Naive B cell (primary cell): Measurements from ENCODE around the gene COL13A1. TPM values are rescaled to one million over a fixed set of nuclear protein-coding genes. Genes with fewer than 3 reads are reported as not detected.
A peak's percentile ranks its signal among the peaks of the same experiment; 100 is the strongest.

ENCODE experiments used
- ATAC-seq, 2 donors: fragments of 150-1000 bp; cut with Tn5 transposase; 2 replicates each; pipeline ENCODE4 v1.10.0; 2021; ENCODE audit warnings: low read depth in 2 of 2, mild to moderate bottlenecking in 2 of 2, moderate library complexity in 2 of 2
- DNase-seq: peaks from one replicate; pipeline ENCODE4 v3.0.0; 2022
- H3K27ac Mint-ChIP-seq, 6 donors: one replicate each; pipeline ENCODE4 v1.8.0; 2020 to 2022; ENCODE audit warnings: mild to moderate bottlenecking in 6 of 6, mixed read lengths in 6 of 6, moderate library complexity in 5 of 6, inconsistent platforms in 2 of 6
- H3K27me3 Mint-ChIP-seq, 3 donors: one replicate each; pipeline ENCODE4 v1.8.0; 2021 to 2022; ENCODE audit warnings: mixed read lengths in 3 of 3, mild to moderate bottlenecking in 1 of 3
- H3K36me3 Mint-ChIP-seq, 2 donors: one replicate each; pipeline ENCODE4 v1.8.0; 2020 to 2022; ENCODE audit warnings: mixed read lengths in 2 of 2, inconsistent platforms in 1 of 2, mild to moderate bottlenecking in 1 of 2
- H3K4me1 Mint-ChIP-seq, 3 donors: one replicate each; pipeline ENCODE4 v1.8.0; 2020 to 2022; ENCODE audit warnings: mixed read lengths in 3 of 3, inconsistent platforms in 1 of 3, mild to moderate bottlenecking in 1 of 3, moderate library complexity in 1 of 3
- H3K4me3 Mint-ChIP-seq, 8 donors: one replicate each; pipeline ENCODE4 v1.8.0; 2020 to 2022; ENCODE audit warnings: mild to moderate bottlenecking in 8 of 8, mixed read lengths in 8 of 8, moderate library complexity in 8 of 8, inconsistent platforms in 2 of 8
- H3K9me3 Mint-ChIP-seq, 7 donors: one replicate each; pipeline ENCODE4 v1.8.0; 2020 to 2022; ENCODE audit warnings: mixed read lengths in 7 of 7, mild to moderate bottlenecking in 5 of 7, inconsistent platforms in 2 of 7, moderate library complexity in 1 of 7
- polyA plus RNA-seq, 6 donors: library from polyadenylated mRNA; unstranded; fragments of 300-500 nt; fragmentation: Illumina TruSeq; gene quantifications; one replicate each; pipeline ENCODE4 v1.2.3, GENCODE V29; 2021; ENCODE audit warnings: low read depth in 6 of 6

COL13A1 gene
- polyA plus RNA-seq, 6 donors from 2014 or later: not detected

DNA sequence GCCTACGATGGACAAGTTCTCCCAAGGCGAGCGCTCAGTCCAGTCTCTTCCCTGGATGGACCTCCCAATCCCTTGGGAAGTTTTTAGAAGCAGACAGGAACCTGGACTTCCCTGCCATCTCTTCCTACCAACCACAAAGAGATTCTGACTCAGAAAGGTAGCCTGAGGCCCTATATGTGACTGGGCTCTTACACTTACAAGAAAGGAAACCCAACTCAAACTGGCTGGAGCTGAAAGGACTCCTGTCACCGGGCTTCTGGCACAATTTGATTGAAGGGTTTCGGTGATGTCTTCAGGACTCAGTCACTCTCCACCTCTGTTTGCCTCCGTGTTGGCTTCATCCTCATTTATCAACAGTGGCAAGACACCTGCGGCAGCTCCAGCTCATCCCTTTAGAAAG lies 3.7 kb upstream of the COL13A1 start:
- no peak overlapping the region for H3K27ac Mint-ChIP-seq
- H3K27me3 Mint-ChIP-seq: peaks cover 23 to 72% (median 54%) of the 10 kb centered on the region in 3 donors
- peaks cover 0 to 11% (median 6%) of the 10 kb centered on the region in 3 donors for H3K4me1 Mint-ChIP-seq
- DNase-seq (no peak), ATAC-seq (no peak)
- peaks cover 0 to 15% (median 0%) of the 10 kb centered on the region in 7 donors for H3K9me3 Mint-ChIP-seq
- no peak overlapping the region for H3K4me3 Mint-ChIP-seq
- H3K36me3 Mint-ChIP-seq: peaks cover 0 to 7% of the 10 kb centered on the region in 2 donors

DNA sequence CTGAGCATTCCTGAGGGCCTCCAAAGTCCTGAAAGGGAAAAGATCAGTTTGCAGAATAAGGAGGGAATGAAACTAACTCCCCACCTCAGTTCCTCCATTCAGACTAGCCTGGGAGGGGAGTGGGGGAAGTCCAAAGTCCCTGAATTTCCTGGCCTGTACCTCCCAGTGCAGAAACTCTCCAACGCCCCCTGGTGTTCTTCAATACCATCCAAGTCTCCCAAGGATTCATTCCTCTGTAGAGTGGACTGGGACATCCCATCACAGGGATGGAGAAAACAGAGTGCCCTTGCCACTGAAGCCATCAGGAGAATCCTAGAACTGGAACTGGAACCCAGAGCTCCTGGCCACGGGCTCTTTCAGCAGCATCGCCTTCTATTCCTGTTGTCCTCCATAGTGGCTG lies 1.6 kb upstream of the COL13A1 start:
- DNase-seq: no peak
- peaks cover 0 to 11% (median 6%) of the 10 kb centered on the region in 3 donors for H3K4me1 Mint-ChIP-seq
- no peak overlapping the region for H3K27ac Mint-ChIP-seq
- peaks cover 33 to 80% (median 76%) of the 10 kb centered on the region in 3 donors for H3K27me3 Mint-ChIP-seq
- H3K4me3 Mint-ChIP-seq: no peak overlapping the region
- ATAC-seq: no peak
- H3K36me3 Mint-ChIP-seq: peaks cover 0 to 7% of the 10 kb centered on the region in 2 donors
- peaks cover 0 to 6% (median 0%) of the 10 kb centered on the region in 7 donors for H3K9me3 Mint-ChIP-seq

DNA sequence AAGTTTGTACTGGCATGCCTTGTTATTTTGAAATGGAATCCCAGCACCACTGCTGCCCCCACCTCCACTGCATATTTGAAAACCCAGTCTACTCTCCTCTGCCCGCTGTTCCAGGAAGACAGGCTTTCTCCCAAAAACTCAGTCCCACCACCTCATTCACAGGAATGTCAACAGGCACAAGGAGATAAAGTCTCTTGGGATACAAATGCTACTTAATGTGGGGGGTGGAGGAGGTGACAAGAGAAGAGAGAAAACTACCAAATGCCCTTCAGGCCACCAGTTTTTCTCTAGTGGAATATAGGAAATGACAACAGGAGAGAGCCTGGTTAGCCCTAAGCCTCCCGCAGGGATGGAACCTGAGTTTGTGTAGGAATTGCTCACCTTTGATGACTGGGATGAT lies 1.0 kb upstream of the COL13A1 start:
- DNase-seq (no peak), ATAC-seq (no peak)
- Mint-ChIP-seq H3K4me3 (peak overlapping the region in 1 of 8 donors; percentile 37), H3K36me3 (peaks cover 0 to 7% of the 10 kb centered on the region in 2 donors), H3K4me1 (peaks cover 0 to 11% (median 6%) of the 10 kb centered on the region in 3 donors), H3K9me3 (peaks cover 0 to 6% (median 0%) of the 10 kb centered on the region in 7 donors), H3K27me3 (peaks cover 33 to 85% (median 78%) of the 10 kb centered on the region in 3 donors), H3K27ac (no peak overlapping the region)

DNA sequence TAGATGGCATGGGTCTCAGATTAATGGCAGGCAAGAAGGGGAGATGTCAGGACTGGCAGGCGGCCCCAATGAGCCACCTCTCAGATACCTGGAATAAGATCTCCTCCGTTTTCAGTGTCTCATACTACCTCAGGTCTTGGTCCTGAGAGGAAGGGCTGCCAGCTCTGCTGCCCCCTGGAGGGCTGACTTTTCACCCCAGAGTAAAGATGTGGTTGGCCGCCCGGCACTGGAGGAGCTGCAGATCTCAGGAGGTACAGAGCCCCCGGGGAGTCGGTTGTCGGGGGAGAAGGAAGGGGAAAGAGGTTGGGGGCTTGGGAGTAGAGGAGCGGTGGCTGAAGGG lies 642 bp upstream of the COL13A1 start:
- ATAC-seq: no peak
- Mint-ChIP-seq H3K27ac (peak overlapping the region in 1 of 6 donors; percentile 78), H3K9me3 (peaks cover 0 to 6% (median 0%) of the 10 kb centered on the region in 7 donors), H3K36me3 (peaks cover 0 to 7% of the 10 kb centered on the region in 2 donors), H3K4me3 (peak overlapping the region in 2 of 8 donors; percentile 30 to 37), H3K27me3 (peaks cover 33 to 88% (median 80%) of the 10 kb centered on the region in 3 donors), H3K4me1 (peaks cover 0 to 11% (median 6%) of the 10 kb centered on the region in 3 donors)
- DNase-seq: no peak

DNA sequence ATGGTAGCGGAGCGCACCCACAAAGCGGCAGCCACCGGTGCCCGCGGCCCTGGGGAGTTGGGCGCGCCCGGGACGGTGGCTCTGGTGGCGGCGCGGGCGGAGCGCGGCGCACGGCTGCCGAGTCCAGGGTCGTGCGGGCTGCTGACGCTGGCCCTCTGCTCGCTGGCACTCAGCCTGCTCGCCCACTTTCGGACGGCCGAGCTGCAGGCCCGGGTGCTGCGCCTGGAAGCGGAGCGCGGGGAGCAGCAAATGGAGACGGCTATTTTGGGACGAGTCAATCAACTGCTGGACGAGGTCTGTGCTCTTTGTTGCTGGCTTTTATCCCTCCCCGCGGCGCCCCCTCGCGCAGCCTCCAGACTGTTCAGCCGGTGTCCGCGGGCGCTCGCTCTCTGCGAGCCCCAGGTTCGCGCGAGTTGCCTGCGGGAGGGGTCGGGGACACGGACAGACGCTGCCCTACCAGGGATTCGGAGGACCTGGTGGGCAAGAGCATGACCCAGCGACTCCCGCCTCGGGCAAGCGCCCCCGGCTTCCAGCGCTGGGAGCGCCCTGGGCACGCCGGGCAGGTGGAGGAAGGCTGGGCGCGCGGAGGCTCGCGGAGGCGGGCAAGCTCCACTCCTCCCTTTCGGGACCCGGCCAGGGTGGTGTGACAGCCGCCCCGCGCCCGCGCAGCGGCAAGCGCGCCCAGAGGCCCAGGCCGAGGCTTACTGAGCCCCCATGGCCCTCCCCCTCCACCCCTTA lies 887 bp downstream of the COL13A1 start:
- no peak for DNase-seq
- Mint-ChIP-seq H3K4me1 (peaks cover 0 to 9% (median 6%) of the 10 kb centered on the region in 3 donors), H3K36me3 (no peaks in the 10 kb centered on the region), H3K4me3 (peak overlapping the region in 1 of 8 donors; percentile 49), H3K27me3 (peaks cover 33 to 77% (median 68%) of the 10 kb centered on the region in 3 donors), H3K9me3 (peaks cover 0 to 1% (median 0%) of the 10 kb centered on the region in 7 donors), H3K27ac (no peak overlapping the region)
- no peak for ATAC-seq

DNA sequence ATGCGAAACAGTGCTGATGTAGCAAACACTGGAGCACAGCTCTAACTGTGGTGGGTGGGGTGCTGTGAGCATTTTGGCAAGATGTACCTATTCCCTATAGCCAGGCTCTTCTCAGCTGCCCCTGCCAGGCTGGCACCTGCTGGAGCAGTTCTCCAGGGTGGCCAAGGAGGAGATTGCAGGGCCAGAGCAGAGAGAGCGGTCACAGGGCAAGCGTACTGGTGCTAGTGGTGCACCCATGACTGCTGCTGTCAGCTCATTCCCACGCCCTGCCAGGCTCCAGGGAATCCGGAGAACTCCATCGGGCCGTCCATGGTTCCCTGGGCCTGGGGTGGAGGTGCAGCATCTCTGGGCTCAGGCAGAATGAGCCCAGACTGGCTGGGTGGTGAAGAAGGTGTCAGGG lies 2.1 kb downstream of the COL13A1 start:
- peaks cover 23 to 65% (median 57%) of the 10 kb centered on the region in 3 donors for H3K27me3 Mint-ChIP-seq

DNA sequence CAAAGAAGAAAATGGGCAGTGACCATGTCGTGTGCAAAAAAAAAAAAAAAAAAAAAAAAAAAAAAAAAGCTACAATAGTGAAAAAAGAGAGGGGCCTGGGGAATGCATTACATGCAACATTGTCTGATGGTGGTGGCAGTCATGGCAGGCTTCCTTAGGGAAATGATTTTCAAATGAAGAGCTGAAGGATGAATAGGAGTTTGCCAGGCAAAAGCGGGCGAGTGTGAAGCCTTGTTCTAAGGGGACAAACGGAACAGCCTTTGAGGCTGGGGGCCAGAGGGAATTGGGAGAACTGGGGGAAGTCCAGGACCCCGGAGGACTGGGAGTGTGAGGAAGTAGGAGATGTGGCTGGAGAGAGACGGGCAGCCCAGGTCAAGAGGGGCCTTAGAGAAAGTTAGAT lies 3.1 kb downstream of the COL13A1 start:
- Mint-ChIP-seq H3K27me3 (peaks cover 21 to 58% (median 51%) of the 10 kb centered on the region in 3 donors), H3K4me1 (peaks cover 0 to 9% (median 6%) of the 10 kb centered on the region in 3 donors), H3K36me3 (no peaks in the 10 kb centered on the region), H3K4me3 (no peak overlapping the region), H3K27ac (peak overlapping the region in 1 of 6 donors; percentile 58), H3K9me3 (peaks cover 0 to 1% (median 0%) of the 10 kb centered on the region in 7 donors)
- DNase-seq (no peak), ATAC-seq (no peak)

More for the DNA sequence above, 2.1 kb downstream of the COL13A1 start:
- Mint-ChIP-seq H3K9me3 (peaks cover 0 to 1% (median 0%) of the 10 kb centered on the region in 7 donors), H3K4me1 (peaks cover 0 to 9% (median 6%) of the 10 kb centered on the region in 3 donors), H3K36me3 (no peaks in the 10 kb centered on the region), H3K4me3 (no peak overlapping the region), H3K27ac (no peak overlapping the region)
- ATAC-seq (no peak), DNase-seq (no peak)

DNA sequence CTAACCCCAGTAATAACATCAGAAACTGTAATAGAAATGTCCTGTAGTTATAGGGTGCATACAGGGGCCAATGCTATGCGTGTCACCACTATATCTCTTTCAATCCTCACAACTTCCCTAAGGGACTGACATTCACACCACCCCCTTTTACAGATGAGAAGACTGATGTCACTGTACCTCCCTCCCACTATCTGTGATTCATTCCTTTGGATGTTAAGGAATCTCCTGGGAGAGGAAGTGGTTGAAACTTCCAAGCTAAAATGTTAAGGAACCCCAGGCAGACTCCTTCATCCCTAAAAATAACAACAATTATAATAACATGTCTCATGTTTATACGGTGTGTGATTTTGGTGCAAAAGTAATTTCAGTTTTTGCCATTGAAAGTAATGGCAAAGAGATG lies 5.4 kb downstream of the COL13A1 start:
- Mint-ChIP-seq H3K4me1 (no peaks in the 10 kb centered on the region), H3K27ac (peak overlapping the region in 1 of 6 donors; percentile 2), H3K4me3 (no peak overlapping the region), H3K27me3 (peaks cover 10 to 42% (median 31%) of the 10 kb centered on the region in 3 donors), H3K9me3 (no peaks in the 10 kb centered on the region), H3K36me3 (no peaks in the 10 kb centered on the region)
- ATAC-seq: no peak
- no peak for DNase-seq

DNA sequence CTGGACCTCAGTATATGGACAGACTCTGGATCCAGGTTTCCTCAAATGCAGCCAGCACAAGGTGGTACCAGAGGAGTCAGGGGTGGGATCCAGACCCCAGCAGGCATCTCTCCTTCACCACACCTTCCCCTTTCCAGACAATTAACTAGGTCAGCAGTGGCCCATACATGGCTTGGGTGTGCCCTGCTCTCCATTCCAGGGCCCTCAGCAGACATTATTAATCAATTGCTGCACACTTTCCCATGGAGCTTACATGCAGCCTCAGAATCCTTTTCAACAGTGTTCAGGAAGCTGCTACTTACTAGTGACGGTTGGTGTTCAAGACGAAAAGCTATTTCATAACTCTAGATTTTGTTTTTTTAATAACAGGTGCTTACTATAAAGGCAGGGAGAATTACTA lies 6.0 kb downstream of the COL13A1 start:
- no peaks in the 10 kb centered on the region for H3K36me3 Mint-ChIP-seq
- H3K27ac Mint-ChIP-seq: no peak overlapping the region
- H3K27me3 Mint-ChIP-seq: peaks cover 10 to 43% (median 29%) of the 10 kb centered on the region in 3 donors
- H3K4me3 Mint-ChIP-seq: no peak overlapping the region
- no peaks in the 10 kb centered on the region for H3K9me3 Mint-ChIP-seq
- ATAC-seq (no peak), DNase-seq (no peak)
- no peaks in the 10 kb centered on the region for H3K4me1 Mint-ChIP-seq

DNA sequence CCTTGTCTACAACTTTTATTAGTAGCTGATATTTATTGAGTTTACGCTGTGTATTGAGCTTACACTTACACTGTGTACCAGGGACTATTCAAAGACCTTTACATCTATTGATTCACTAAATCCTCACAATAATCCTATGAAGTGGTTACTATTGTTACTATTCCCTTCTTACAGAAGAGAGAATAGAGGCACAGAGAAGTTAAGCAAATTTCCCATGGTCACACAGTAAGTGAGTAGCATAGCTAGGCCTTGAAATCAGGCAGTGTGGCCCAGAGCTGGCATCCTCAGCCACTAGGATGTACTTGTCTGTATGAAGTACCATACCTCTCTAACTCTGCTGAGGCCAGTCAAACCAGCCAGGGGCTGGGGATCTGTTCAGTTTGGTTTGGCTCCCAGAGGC lies 7.6 kb downstream of the COL13A1 start:
- H3K27ac Mint-ChIP-seq: peak overlapping the region in 1 of 6 donors; percentile 38
- no peak for ATAC-seq
- DNase-seq: no peak
- H3K27me3 Mint-ChIP-seq: peaks cover 2 to 29% (median 16%) of the 10 kb centered on the region in 3 donors
- no peaks in the 10 kb centered on the region for H3K4me1 Mint-ChIP-seq
- H3K4me3 Mint-ChIP-seq: no peak overlapping the region
- no peaks in the 10 kb centered on the region for H3K9me3 Mint-ChIP-seq
- H3K36me3 Mint-ChIP-seq: no peaks in the 10 kb centered on the region

DNA sequence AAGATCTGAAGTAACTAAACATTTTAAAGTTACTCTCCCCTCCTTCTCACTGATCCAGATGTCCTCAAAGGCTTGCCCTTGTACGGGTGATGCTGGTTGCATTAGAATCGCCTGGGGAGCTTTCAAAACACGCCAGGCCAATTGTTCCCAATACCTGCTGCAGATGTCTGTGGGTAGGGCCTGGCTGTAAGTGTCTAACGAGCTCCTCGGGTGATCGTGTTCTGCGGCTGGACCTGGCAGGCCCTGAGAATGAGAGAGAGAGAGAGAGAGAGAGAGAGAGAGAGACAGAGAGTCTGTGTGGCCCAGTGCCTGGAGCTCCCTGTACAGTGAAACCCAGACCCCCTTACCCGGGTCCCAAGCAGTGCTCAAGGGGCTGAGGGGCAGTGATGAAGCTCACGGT lies 8.4 kb downstream of the COL13A1 start:
- DNase-seq (no peak), ATAC-seq (no peak)
- no peaks in the 10 kb centered on the region for H3K36me3 Mint-ChIP-seq
- H3K9me3 Mint-ChIP-seq: no peaks in the 10 kb centered on the region
- H3K27me3 Mint-ChIP-seq: peaks cover 0 to 21% (median 8%) of the 10 kb centered on the region in 3 donors
- H3K4me1 Mint-ChIP-seq: no peaks in the 10 kb centered on the region
- peak overlapping the region in 1 of 8 donors; percentile 66 for H3K4me3 Mint-ChIP-seq
- H3K27ac Mint-ChIP-seq: no peak overlapping the region

DNA sequence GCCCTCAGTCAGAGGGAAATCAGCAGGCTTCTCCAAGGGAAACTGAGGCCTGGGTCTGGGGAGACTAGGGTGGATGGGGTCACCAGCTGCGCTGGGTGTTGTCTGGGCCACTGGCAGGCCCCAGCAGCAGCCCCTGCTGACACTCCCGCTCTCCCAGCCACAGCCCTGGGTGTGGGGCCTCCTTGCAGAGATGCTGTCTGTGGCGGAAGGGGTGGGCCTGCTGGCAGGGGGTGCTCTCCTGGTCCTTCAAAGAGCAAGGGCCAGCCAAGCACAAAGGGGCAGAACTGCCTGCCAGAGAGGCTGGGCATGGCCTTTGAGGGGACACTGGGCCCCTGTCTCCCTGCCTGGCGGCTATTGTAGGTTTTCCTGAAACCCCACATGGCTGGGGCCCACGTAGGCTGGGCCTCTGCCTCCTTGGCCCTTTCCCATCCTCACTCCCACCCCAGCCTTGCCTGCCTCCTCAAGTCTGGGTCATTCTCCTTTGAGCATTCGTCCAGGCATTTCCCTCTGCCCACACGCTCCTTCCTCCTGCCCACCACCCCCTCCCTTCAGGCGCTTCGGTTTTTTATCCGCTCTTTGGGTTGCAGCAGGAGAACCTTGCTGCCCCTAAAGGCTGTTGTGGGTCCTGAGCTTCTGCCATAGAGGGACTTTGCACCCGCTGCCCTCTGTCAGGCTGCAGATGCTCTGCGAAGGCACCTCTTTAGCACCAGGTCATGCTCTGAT lies 9.1 kb downstream of the COL13A1 start:
- Mint-ChIP-seq H3K4me1 (no peaks in the 10 kb centered on the region), H3K27me3 (peaks cover 0 to 20% (median 4%) of the 10 kb centered on the region in 3 donors), H3K9me3 (no peaks in the 10 kb centered on the region), H3K36me3 (no peaks in the 10 kb centered on the region), H3K4me3 (no peak overlapping the region), H3K27ac (no peak overlapping the region)
- DNase-seq (no peak), ATAC-seq (no peak)

DNA sequence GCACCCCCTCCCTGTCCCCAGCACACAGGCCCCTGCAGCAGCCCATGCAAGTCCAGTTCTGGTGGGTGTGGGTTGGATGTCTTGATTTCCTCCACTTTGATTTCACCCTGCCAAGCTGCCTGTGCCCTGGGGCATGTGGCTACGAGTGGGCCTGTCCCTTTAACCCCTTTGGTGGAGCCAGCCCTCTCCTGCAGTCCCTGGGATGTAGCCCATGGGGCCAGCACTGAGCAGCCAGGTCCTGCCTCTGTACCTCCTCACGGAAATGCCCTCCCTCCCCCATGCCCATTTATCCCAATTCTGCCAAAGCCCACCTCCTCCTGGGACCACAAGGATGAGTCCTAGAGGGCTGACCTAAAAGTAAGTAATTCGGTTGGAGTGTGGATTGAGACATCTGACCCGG lies 11.9 kb downstream of the COL13A1 start:
- Mint-ChIP-seq H3K36me3 (no peaks in the 10 kb centered on the region), H3K27me3 (peaks cover 4 to 33% (median 5%) of the 10 kb centered on the region in 3 donors), H3K4me1 (peaks cover 4 to 7% (median 6%) of the 10 kb centered on the region in 3 donors), H3K9me3 (peaks cover 0 to 1% (median 0%) of the 10 kb centered on the region in 7 donors), H3K4me3 (no peak overlapping the region), H3K27ac (no peak overlapping the region)
- DNase-seq: no peak
- no peak for ATAC-seq
